Measurements from ENCODE around the gene CAND2. TPM values are rescaled to one million over a fixed set of nuclear protein-coding genes. Genes with fewer than 3 reads are reported as not detected.
A peak's percentile ranks its signal among the peaks of the same experiment; 100 is the strongest.

Gene CAND2
- total and polyA plus RNA-seq, 2 donors (not counting 1 experiment from before 2014, with no cell fraction given), result 2.5 to 16.7 TPM

DNA sequence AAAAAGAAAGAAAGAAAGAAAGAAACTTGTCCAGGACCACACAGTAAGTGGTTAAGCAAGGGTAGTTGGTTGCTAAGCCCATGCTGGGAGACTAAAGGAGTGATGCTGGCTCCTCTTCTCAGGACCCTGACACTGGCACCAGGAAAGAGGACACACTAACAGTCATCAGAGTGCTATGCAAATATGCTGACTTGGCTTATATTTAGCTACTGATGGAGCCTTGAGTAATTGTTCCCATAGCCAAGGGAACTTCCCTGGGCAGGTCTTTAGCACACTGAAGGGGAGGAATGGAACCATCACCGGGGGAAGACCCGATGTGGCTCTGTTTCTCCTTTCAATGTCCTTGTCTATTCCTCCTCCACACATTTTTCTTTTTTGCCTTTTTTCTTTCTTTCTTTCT is 43.7 kb upstream of the CAND2 start:
- no peaks in the 10 kb centered on the region for H3K9me3 ChIP-seq (ENCODE audit: control insufficient read depth, insufficient read depth, low read depth, low read length)
- peaks cover 12% of the 10 kb centered on the region for H3K4me1 ChIP-seq (ENCODE audit: control insufficient read depth, extremely low read depth, insufficient read depth, low read length)
- H3K36me3 ChIP-seq (ENCODE audit: control insufficient read depth, insufficient read depth, low read length), result no peaks in the 10 kb centered on the region
- DNase-seq (ENCODE audit: low read depth in 2 of 2), result peak in 1 of 2 donors; percentile 16
- no peaks in the 10 kb centered on the region for H3K27me3 ChIP-seq (ENCODE audit: control insufficient read depth, insufficient read depth, low read length)
- no peak overlapping the region for H3K4me2 ChIP-seq (ENCODE audit: extremely low read depth, insufficient read depth, low read length)
- TF ChIP-seq EZH2 (IDR thresholded peaks at IDR 0.05; ENCODE audit: low read length, missing control alignments), result no peak
- TF ChIP-seq, protein P1, sequence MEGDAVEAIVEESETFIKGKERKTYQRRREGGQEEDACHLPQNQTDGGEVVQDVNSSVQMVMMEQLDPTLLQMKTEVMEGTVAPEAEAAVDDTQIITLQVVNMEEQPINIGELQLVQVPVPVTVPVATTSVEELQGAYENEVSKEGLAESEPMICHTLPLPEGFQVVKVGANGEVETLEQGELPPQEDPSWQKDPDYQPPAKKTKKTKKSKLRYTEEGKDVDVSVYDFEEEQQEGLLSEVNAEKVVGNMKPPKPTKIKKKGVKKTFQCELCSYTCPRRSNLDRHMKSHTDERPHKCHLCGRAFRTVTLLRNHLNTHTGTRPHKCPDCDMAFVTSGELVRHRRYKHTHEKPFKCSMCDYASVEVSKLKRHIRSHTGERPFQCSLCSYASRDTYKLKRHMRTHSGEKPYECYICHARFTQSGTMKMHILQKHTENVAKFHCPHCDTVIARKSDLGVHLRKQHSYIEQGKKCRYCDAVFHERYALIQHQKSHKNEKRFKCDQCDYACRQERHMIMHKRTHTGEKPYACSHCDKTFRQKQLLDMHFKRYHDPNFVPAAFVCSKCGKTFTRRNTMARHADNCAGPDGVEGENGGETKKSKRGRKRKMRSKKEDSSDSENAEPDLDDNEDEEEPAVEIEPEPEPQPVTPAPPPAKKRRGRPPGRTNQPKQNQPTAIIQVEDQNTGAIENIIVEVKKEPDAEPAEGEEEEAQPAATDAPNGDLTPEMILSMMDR (conservative IDR thresholded peaks at IDR 0.05 in 1 of 2, IDR thresholded peaks at IDR 0.05 in 1 of 2; ENCODE audit: low read depth in 1 of 2, low read length in 2 of 2), result no peak
- H3K79me2 ChIP-seq (ENCODE audit: control insufficient read depth, insufficient read depth, low read length), result no peaks in the 10 kb centered on the region
- H3K4me3 ChIP-seq (replicated peaks in 1 of 4; ENCODE audit: control extremely low read depth in 1 of 4, insufficient read depth in 1 of 4, low read depth in 3 of 4, low read length in 4 of 4), result no peak overlapping the region
- H2AFZ ChIP-seq (ENCODE audit: low read length), result no peak overlapping the region
- no peak overlapping the region for H3K9ac ChIP-seq (ENCODE audit: insufficient read depth, low read length)
- H3K27ac ChIP-seq (ENCODE audit: insufficient read depth, low read length), result no peak overlapping the region
- no peaks in the 10 kb centered on the region for H4K20me1 ChIP-seq (ENCODE audit: control insufficient read depth, extremely low read depth, insufficient read depth, low read length)

DNA sequence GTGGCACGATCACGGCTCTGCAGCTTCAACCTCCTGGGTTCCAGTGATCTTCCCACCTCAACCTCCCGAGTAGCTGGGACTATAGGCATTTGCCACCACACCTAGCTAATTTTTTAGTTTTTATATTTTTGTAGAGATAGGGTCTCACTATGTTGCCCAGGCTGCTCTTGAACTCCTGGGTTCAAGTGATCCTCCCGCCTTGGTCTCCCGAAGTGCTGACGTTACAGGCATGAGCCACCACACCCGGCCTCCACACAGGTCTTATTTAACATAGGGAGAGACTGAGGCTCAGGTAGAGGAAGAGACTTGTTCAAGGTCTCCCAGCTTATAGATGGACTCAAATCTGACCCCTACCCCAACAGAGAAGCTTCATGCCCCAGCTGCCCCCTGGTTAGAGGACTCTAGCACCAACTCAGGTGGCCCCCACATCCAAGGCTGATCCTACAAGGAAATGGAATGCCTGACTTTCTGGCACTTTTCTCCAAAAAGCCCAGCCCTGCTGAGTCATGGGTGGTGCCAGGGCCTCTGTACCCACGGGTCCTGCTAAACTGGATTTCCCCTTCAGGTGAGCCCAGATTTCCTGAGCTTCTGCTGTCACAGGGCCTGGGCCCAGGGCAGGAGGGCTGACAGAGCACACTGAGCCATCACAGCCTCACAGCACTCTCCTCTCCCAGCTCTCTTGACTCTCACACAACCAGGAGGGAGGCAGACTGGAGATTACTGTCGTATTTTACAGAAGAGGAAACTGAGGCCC is 43.0 kb upstream of the CAND2 start:
- Histone ChIP-seq H2AFZ (ENCODE audit: low read length) (no peak overlapping the region), H4K20me1 (ENCODE audit: control insufficient read depth, extremely low read depth, insufficient read depth, low read length) (no peaks in the 10 kb centered on the region), H3K4me3 (replicated peaks in 1 of 4; ENCODE audit: control extremely low read depth in 1 of 4, insufficient read depth in 1 of 4, low read depth in 3 of 4, low read length in 4 of 4) (no peak overlapping the region), H3K36me3 (ENCODE audit: control insufficient read depth, insufficient read depth, low read length) (no peaks in the 10 kb centered on the region), H3K9me3 (ENCODE audit: control insufficient read depth, insufficient read depth, low read depth, low read length) (no peaks in the 10 kb centered on the region), H3K27me3 (ENCODE audit: control insufficient read depth, insufficient read depth, low read length) (no peaks in the 10 kb centered on the region), H3K79me2 (ENCODE audit: control insufficient read depth, insufficient read depth, low read length) (no peaks in the 10 kb centered on the region), H3K4me2 (ENCODE audit: extremely low read depth, insufficient read depth, low read length) (no peak overlapping the region), H3K27ac (ENCODE audit: insufficient read depth, low read length) (no peak overlapping the region), H3K9ac (ENCODE audit: insufficient read depth, low read length) (no peak overlapping the region), H3K4me1 (ENCODE audit: control insufficient read depth, extremely low read depth, insufficient read depth, low read length) (peaks cover 14% of the 10 kb centered on the region)
- TF ChIP-seq, protein P1 (conservative IDR thresholded peaks at IDR 0.05 in 1 of 2, IDR thresholded peaks at IDR 0.05 in 1 of 2; ENCODE audit: low read depth in 1 of 2, low read length in 2 of 2), result no peak
- TF ChIP-seq EZH2 (IDR thresholded peaks at IDR 0.05; ENCODE audit: low read length, missing control alignments), result no peak
- no peak for DNase-seq (ENCODE audit: low read depth in 2 of 2)

DNA sequence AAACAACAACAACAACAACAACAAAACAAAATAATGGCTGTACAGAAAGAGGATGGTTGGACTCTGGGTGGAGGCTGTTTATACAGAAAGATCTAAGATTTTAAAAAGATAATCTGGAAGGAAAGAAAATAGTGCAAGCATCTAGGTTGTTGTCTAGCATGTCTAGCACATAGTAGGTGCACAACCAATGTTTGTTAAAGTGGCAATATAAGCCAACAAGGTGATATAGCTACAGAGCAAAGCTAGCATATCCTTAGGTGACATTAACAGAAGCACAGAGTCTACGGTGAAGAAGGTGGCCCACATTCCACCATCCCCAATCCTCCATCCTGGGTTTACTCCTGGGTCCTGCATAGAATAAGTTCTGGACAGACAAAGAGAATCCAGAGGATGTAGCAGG is 42.2 kb upstream of the CAND2 start:
- Histone ChIP-seq H3K27ac (ENCODE audit: insufficient read depth, low read length) (no peak overlapping the region), H2AFZ (ENCODE audit: low read length) (no peak overlapping the region), H3K27me3 (ENCODE audit: control insufficient read depth, insufficient read depth, low read length) (no peaks in the 10 kb centered on the region), H3K4me1 (ENCODE audit: control insufficient read depth, extremely low read depth, insufficient read depth, low read length) (peaks cover 18% of the 10 kb centered on the region), H4K20me1 (ENCODE audit: control insufficient read depth, extremely low read depth, insufficient read depth, low read length) (no peaks in the 10 kb centered on the region), H3K79me2 (ENCODE audit: control insufficient read depth, insufficient read depth, low read length) (no peaks in the 10 kb centered on the region), H3K9ac (ENCODE audit: insufficient read depth, low read length) (no peak overlapping the region), H3K4me3 (replicated peaks in 1 of 4; ENCODE audit: control extremely low read depth in 1 of 4, insufficient read depth in 1 of 4, low read depth in 3 of 4, low read length in 4 of 4) (no peak overlapping the region), H3K36me3 (ENCODE audit: control insufficient read depth, insufficient read depth, low read length) (no peaks in the 10 kb centered on the region), H3K4me2 (ENCODE audit: extremely low read depth, insufficient read depth, low read length) (no peak overlapping the region), H3K9me3 (ENCODE audit: control insufficient read depth, insufficient read depth, low read depth, low read length) (no peaks in the 10 kb centered on the region)
- DNase-seq (ENCODE audit: low read depth in 2 of 2), result no peak
- TF ChIP-seq, protein P1 (conservative IDR thresholded peaks at IDR 0.05 in 1 of 2, IDR thresholded peaks at IDR 0.05 in 1 of 2; ENCODE audit: low read depth in 1 of 2, low read length in 2 of 2), result no peak
- no peak for TF ChIP-seq EZH2 (IDR thresholded peaks at IDR 0.05; ENCODE audit: low read length, missing control alignments)

All from fibroblast of lung (primary cell).